Ramos (cell line): ENCODE results near the gene CPZ.

ENCODE experiments used
- in situ Hi-C: fragments of 300-500 bp; cut with MboI; formaldehyde crosslinking; loops from one replicate; pipeline ENCODE4 v1.14.3; 2022; ENCODE audit warnings: low sequenced_read_pairs; ENCODE audit not compliant: unreplicated experiment

CPZ gene

GRCh38 chr4:8592366-8593263, at the start of gene CPZ:
CPZ (plus strand) TSS chr4:8592765; CDS start chr4:8592834, 69 bp downstream.
- in situ Hi-C loops: no loop called here

DNA sequence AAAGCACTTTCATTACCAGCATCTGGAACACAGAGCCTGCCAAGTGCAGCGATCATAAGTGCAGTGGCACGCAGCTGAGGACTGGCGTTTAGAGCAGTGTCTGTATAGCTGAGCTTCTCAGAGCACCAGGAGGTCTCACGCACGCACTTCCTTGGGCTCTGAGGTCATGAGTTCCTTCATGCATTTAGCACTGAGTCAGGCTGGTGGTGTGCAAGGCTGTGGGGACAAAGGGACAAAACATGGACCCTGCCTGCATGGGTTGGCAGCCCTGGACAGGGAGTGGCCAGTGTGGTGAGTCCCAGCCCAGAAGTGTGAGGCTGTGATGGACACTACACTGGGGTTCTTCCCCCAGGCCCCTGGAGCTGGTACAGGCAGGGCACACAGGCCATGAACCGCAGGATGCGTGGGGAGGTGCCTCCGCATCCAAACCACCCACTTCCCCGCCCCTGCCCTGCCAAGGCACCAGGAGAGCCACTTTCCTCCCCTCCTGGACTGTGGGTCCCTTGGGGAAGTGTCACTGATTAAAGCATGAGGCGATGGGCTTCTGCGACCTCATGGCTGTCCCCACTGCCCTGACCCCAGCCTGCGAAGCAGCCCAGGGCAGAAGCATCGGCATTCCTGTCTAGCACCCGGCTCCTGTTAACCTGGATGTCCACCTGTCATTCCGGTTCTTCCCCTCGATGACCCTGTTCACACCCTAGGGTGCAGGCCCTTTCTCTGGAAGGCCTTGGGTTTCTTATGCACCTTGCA, 49.6 kb upstream of the CPZ start:
- in situ Hi-C loops: no loop called here

GRCh38 chr4:8543623-8544022, 48.9 kb upstream of the CPZ start:
- in situ Hi-C loops: no loop called here

DNA sequence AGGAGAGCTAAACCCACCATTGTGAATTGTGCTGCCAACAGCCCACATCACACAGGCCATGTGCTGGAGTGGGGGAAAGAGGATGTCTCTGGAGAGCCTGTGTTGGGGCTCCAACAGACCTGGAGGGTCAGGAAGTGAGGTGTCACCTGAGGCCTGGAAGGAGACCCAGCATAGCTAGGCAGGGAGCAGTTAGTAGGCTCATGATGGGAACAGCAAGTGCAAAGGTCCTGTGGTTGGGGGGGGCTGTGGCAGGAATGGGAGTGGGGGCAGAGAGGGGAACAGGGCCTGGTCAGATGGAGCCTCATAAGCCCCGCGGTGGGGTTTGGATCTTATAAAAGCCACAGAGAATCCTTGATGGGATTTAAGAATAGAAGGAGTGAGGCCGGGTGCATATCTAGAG, 48.3 kb upstream of the CPZ start:
- in situ Hi-C loops: no loop called here

DNA sequence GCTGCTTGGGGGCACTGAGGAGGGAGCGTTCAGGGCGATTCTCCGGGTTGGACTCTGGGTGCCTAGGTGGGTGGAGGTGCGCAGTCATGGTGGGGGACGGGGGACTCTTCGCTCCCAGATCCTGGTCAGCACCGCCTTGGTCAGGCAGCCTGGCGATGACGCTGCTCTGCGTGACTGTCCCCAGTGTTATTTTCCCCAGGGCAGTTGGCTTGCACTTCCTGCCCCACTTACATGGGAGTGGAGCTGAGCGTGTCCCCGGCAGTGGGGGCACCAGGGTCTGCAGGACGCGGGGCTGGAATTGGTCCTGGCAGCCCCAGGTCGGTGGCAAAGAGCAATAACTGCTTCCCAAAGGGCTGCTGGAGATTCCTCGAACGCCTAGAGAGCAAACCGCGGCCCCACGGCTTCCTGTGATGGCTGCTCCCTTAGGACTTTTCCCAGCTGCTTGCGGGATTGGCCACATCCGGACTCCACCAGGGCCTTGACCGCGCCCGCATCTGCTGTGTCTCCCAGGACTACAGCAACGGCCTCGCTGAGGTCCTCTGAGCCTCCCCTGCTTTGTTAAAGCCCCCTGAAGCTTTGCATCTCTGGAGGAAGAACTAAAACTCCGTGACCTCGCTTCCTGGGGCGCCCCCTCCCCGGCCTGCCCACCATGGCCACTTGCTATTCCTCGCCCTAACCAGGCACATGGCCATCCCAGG, 47.7 kb upstream of the CPZ start:
- in situ Hi-C loops: no loop called here

DNA sequence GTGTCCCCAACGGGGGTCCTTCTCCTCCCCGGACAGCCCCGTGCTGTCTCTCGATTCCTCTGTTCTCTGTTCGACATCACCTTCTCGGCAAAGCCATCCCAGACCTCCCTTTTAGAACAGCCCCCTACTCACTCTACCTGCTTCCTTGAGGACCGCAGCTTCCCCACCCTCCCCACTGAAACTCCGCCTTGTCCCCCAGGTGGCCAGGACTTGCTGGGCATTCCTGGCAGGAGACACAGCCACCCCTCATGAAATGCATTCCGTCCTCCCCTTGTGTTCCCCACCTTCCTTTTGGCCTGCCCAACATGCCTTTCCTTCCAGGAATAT, 47.2 kb upstream of the CPZ start:
- in situ Hi-C loops: no loop called here

DNA sequence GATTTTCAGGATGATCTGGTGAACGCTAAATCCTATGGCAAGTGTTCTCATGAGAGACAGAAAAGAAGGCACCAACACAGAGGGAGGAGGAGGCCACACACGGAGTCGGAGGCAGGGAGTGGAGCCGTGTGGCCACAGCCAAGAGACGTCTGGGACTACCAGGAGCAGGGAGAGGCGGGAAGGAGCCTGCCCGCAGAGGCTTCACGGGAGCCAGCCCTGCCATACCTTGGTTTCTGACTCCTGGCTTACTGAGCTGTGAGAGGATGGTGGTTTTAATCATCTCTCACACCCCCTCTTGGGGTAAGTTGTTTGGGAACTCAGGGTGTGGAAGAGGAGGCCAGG, 45.8 kb upstream of the CPZ start:
- in situ Hi-C loops: no loop called here

GRCh38 chr4:8547108-8547911, 45.3 kb upstream of the CPZ start:
- in situ Hi-C loops: no loop called here

GRCh38 chr4:8547912-8548730, 44.4 kb upstream of the CPZ start:
- in situ Hi-C loops: no loop called here

GRCh38 chr4:8548731-8549351, 43.7 kb upstream of the CPZ start:
- in situ Hi-C loops: no loop called here

GRCh38 chr4:8549352-8549931, 43.1 kb upstream of the CPZ start:
- in situ Hi-C loops: no loop called here

DNA sequence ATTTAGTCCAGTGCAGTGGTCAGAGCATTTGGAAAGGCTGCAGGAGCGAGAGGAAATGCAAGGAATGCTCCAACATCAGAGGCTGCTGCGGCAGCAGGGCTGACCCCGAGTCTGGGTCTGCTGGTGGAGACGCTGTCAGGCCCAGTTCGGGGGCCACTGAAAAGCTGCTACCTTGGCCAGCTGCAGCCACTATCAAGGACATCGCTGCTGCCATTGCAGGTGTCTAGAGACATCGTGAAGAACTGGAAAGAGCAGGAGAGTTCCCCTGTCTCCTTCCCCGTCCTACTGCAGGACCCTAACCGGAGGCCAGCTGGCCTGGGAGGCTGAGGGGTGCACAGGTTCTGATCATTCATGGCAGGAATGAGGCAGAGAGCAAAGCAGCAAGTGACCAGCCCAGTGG, 41.9 kb upstream of the CPZ start:
- in situ Hi-C loops: no loop called here

- in situ Hi-C loops: no loop called here
Observed at GRCh38 chr4:8552024-8552423, 40.5 kb upstream of the CPZ start.

DNA sequence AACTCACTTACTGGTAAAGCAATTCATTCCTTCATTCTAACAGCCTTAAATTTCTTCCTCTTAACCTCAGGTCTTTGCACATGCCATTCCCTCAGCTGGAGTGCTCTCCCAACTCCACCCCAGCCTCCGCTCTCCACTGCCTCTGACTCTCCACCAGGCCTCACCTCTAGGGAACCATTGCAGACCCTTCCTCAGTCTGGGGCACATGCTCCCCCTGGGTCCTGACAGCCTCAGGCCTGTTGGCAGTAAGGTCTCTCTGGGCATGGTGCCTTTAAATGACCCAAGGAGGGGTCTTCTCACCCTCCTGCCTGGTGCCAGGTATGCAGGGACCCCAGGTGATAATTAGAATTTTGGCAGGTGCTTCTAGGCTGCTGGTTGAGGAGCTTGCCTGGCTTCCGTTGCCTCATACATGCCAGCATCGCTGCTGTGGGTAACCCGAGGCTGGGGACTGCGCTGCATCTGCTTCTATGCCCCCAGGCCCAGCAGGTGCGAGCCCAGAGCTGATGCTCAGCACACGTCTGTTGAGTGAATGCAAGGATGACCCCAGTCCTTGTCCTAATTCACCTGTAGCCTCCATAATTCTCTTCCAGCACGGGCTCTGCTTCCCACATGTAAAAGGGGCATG, 39.9 kb upstream of the CPZ start:
- in situ Hi-C loops: no loop called here

DNA sequence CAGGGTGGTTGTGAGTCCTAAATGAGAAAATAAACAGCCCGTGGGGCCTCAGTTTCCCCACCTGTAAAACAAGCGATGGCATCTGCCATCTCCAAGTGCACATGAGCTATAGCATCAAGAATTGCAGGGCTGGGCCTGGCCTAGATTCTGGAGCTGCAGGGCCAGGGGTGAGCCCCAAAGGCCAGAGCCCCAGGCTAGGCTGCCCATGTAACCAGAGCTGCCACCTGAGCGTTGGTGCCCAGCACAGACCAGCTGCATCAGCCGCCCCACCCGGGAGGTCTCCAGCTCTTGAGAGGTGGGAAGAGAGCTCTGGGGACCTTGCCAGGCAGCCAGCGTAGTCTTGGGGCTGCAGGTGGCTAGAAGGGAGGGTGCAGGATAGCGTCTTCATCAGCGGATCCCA, 39.3 kb upstream of the CPZ start:
- in situ Hi-C loops: no loop called here

- in situ Hi-C loops: no loop called here
Observed at GRCh38 chr4:8553991-8554405, 38.6 kb upstream of the CPZ start.

- in situ Hi-C loops: no loop called here
Observed at GRCh38 chr4:8554555-8555100, 37.9 kb upstream of the CPZ start.

- in situ Hi-C loops: no loop called here
Observed at GRCh38 chr4:8555716-8556115, 36.8 kb upstream of the CPZ start.
